Testis (tissue), 3 donors: ENCODE results near the gene DENND1A. TPM values are rescaled to one million over a fixed set of nuclear protein-coding genes. Genes with fewer than 3 reads are reported as not detected.

Source experiments
- DNase-seq: peaks from one replicate; pipeline ENCODE4 v3.0.0-alpha.2; 2019
- H3K27ac ChIP-seq, 2 donors: fragments of 200-600 bp; sonication (generic); one replicate each; pipeline ENCODE4 v1.5.1; 2019
- H3K27me3 ChIP-seq: fragments of 200-600 bp; sonication (generic); one replicate; pipeline ENCODE4 v1.5.1; 2019
- H3K36me3 ChIP-seq: fragments of 200-600 bp; sonication (generic); one replicate; pipeline ENCODE4 v1.5.1; 2017; ENCODE audit warnings: low read depth; ENCODE audit errors: missing control alignments
- H3K4me1 ChIP-seq: fragments of 200-600 bp; sonication (generic); one replicate; pipeline ENCODE4 v1.5.1; 2019
- H3K4me3 ChIP-seq, 2 donors: fragments of 200-600 bp; sonication (generic); one replicate each; pipeline ENCODE4 v1.5.1; 2017 to 2019
- H3K9me3 ChIP-seq: fragments of 200-600 bp; sonication (generic); one replicate; pipeline ENCODE4 v1.5.1; 2017
- CTCF ChIP-seq, 3 experiments: fragments of 450-650 bp in 2 of 3; fragments of 200-600 bp in 1 of 3; sonication (generic) in 1 of 3; IDR thresholded peaks; one replicate each; pipeline ENCODE4 v1.5.1; 2016 to 2019; ENCODE audit warnings: antibody characterized with exemption in 3 of 3, mild to moderate bottlenecking in 2 of 3, moderate library complexity in 1 of 3
- POLR2A ChIP-seq: fragments of 450-650 bp; IDR thresholded peaks from one replicate; pipeline ENCODE4 v1.6.1; 2017; ENCODE audit warnings: antibody characterized with exemption, mild to moderate bottlenecking, moderate library complexity
- WGBS, 2 donors: methylation state at CpG; one replicate each; pipeline ENCODE4 v1.1.5; 2018; 5-methylcytosine and 5-hydroxymethylcytosine counted together
- intact Hi-C: fragments of 100-400 bp; cut with DNase I; formaldehyde crosslinking; loops from one replicate; pipeline ENCODE4 v1.15.1; 2023; ENCODE audit warnings: low total_unique reads
- polyA plus RNA-seq: library from polyadenylated mRNA; stranded (reverse); fragments of 350-450 nt; fragmentation: Illumina TruSeq; extraction: RNeasy Lipid Tissue Mini Kit (QIAGEN cat#74804); gene quantifications from one replicate; pipeline ENCODE4 v1.2.3, GENCODE V29; 2014; ENCODE audit warnings: low read depth, low replicate concordance; ENCODE audit not compliant: insufficient read depth
- total RNA-seq, 2 donors: library from RNA; depleted of rRNA; stranded (reverse); fragments of >200 nt; gene quantifications; one replicate each; pipeline ENCODE4 v1.2.3, GENCODE V29; 2016

DENND1A gene
- total and polyA plus RNA-seq, 3 donors from 2014 or later, result 20.3 to 47.4 (median 44.9) TPM

- intact Hi-C loops, result no loop called here
- Histone ChIP-seq H3K27ac (no peak overlapping the region), H3K27me3 (no peaks in the 10 kb centered on the region), H3K36me3 (no peaks in the 10 kb centered on the region), H3K9me3 (no peaks in the 10 kb centered on the region), H3K4me1 (no peaks in the 10 kb centered on the region), H3K4me3 (no peak overlapping the region)
- no peak for DNase-seq
- no peak for TF ChIP-seq CTCF (IDR thresholded peaks at IDR 0.05)
- TF ChIP-seq POLR2A, result no peak
- WGBS, 2 donors, result 87 to 90% methylated on average over 28 to 31 of the region's 31 CpGs
These were observed 510.0 kb downstream of the DENND1A start for GRCh38 chr9:123419721-123420591.

GRCh38 chr9:123419091-123419490 is 510.8 kb downstream of the DENND1A start:
- intact Hi-C loops, result no loop called here
- 85 to 97% methylated on average over 4 of the region's 4 CpGs for WGBS, 2 donors
- Histone ChIP-seq H3K36me3 (no peaks in the 10 kb centered on the region), H3K27me3 (no peaks in the 10 kb centered on the region), H3K4me1 (no peaks in the 10 kb centered on the region), H3K9me3 (no peaks in the 10 kb centered on the region), H3K4me3 (no peak overlapping the region), H3K27ac (no peak overlapping the region)
- TF ChIP-seq CTCF (IDR thresholded peaks at IDR 0.05) (no peak), POLR2A (no peak)
- no peak for DNase-seq

GRCh38 chr9:123418506-123418905 is 511.4 kb downstream of the DENND1A start:
- no peak overlapping the region for H3K4me3 ChIP-seq
- WGBS, 2 donors, result 91 to 95% methylated on average over 10 of the region's 10 CpGs
- no peak overlapping the region for H3K27ac ChIP-seq
- H3K9me3 ChIP-seq, result no peaks in the 10 kb centered on the region
- no peaks in the 10 kb centered on the region for H3K36me3 ChIP-seq
- no peaks in the 10 kb centered on the region for H3K4me1 ChIP-seq
- H3K27me3 ChIP-seq, result no peaks in the 10 kb centered on the region
- DNase-seq, result no peak
- TF ChIP-seq POLR2A, result no peak
- TF ChIP-seq CTCF (IDR thresholded peaks at IDR 0.05), result no peak
- intact Hi-C loops, result no loop called here

GRCh38 chr9:123418052-123418430 is 511.9 kb downstream of the DENND1A start:
- Histone ChIP-seq H3K27me3 (no peaks in the 10 kb centered on the region), H3K9me3 (no peaks in the 10 kb centered on the region), H3K27ac (no peak overlapping the region), H3K36me3 (no peaks in the 10 kb centered on the region), H3K4me1 (no peaks in the 10 kb centered on the region), H3K4me3 (no peak overlapping the region)
- intact Hi-C loops, result no loop called here
- TF ChIP-seq POLR2A, result no peak
- TF ChIP-seq CTCF (IDR thresholded peaks at IDR 0.05), result no peak
- DNase-seq, result no peak
- 89 to 98% methylated on average over 5 of the region's 5 CpGs for WGBS, 2 donors
